DOHH2 (cell line): Measurements from ENCODE around the gene GPD2.

Experiments
- EZH2phosphoT487 ChIP-seq: fragments of 200-600 bp; sonication (generic); IDR thresholded peaks from 2 replicates; pipeline ENCODE4 v1.6.1; 2017; ENCODE audit warnings: borderline replicate concordance, mild to moderate bottlenecking, antibody characterized with exemption, low read length, moderate library complexity, mixed read lengths
- TF ChIP-seq, protein P1 (sequence below): fragments of 200-600 bp; sonication (generic); IDR thresholded peaks from one replicate; pipeline ENCODE4 v1.5.1; 2014; ENCODE audit warnings: antibody characterized with exemption, mild to moderate bottlenecking, low read depth, low read length; ENCODE audit not compliant: poor library complexity, severe bottlenecking

DNA sequence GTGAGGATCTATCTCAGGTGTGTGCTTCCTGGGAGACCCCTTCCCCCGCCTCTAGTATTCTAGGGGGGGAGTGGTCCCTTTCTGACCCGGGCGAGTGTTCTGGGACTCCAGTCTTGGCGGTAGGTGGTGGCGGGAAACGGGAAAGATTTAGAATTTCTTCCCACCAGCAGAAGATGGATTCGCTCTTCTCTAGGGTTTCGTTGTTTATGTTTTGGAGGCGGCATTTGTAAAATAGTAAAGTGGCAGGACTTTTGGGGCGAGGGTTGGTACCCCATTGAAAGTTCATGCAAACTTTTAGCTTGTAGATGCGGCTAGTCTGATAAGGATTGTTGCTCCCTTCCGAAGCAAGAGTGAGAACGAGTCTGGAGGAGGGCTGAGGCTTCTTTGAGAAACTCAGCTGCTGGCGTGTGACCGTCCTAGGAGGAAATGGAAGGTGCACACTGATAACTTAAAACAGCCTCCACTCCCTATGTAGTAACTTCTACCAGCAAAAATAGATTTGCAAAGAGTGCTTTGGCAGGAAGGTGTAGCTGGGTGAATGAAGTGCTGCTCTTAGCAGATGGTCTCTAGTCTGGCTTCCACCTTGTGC is 412 bp downstream of the GPD2 start:
- TF ChIP-seq, protein P1, sequence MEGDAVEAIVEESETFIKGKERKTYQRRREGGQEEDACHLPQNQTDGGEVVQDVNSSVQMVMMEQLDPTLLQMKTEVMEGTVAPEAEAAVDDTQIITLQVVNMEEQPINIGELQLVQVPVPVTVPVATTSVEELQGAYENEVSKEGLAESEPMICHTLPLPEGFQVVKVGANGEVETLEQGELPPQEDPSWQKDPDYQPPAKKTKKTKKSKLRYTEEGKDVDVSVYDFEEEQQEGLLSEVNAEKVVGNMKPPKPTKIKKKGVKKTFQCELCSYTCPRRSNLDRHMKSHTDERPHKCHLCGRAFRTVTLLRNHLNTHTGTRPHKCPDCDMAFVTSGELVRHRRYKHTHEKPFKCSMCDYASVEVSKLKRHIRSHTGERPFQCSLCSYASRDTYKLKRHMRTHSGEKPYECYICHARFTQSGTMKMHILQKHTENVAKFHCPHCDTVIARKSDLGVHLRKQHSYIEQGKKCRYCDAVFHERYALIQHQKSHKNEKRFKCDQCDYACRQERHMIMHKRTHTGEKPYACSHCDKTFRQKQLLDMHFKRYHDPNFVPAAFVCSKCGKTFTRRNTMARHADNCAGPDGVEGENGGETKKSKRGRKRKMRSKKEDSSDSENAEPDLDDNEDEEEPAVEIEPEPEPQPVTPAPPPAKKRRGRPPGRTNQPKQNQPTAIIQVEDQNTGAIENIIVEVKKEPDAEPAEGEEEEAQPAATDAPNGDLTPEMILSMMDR: no peak
- TF ChIP-seq EZH2phosphoT487: no peak
